ENCODE measurements around the gene CRYL1.

Gene CRYL1

GRCh38 chr13:20526664-20527063 lies 1.0 kb upstream of the CRYL1 start:
- DNase-seq = no peak

- peak; percentile 19 for DNase-seq
These were observed 485 bp downstream of the CRYL1 start for GRCh38 chr13:20525144-20525600.

- DNase-seq = no peak
These were observed 4.1 kb downstream of the CRYL1 start for GRCh38 chr13:20521364-20522115.

GRCh38 chr13:20519875-20520274 lies 5.8 kb downstream of the CRYL1 start:
- DNase-seq = no peak

GRCh38 chr13:20518660-20519100 lies 7.0 kb downstream of the CRYL1 start:
- DNase-seq = no peak

GRCh38 chr13:20514866-20515265 lies 10.8 kb downstream of the CRYL1 start:
- no peak for DNase-seq

- DNase-seq = no peak
These were observed 12.1 kb downstream of the CRYL1 start for GRCh38 chr13:20513466-20513995.

GRCh38 chr13:20512042-20512683 lies 13.5 kb downstream of the CRYL1 start:
- no peak for DNase-seq

GRCh38 chr13:20506696-20507095 lies 19.0 kb downstream of the CRYL1 start:
- DNase-seq = no peak

GRCh38 chr13:20505405-20506366 lies 20.0 kb downstream of the CRYL1 start:
- no peak for DNase-seq

GRCh38 chr13:20503088-20504083 lies 22.3 kb downstream of the CRYL1 start:
- DNase-seq = no peak

GRCh38 chr13:20501592-20501991 lies 24.1 kb downstream of the CRYL1 start:
- DNase-seq = no peak

- DNase-seq = no peak
These were observed 24.5 kb downstream of the CRYL1 start for GRCh38 chr13:20501120-20501519.

- DNase-seq = no peak
These were observed 25.7 kb downstream of the CRYL1 start for GRCh38 chr13:20499986-20500385.

GRCh38 chr13:20498659-20499058 lies 27.0 kb downstream of the CRYL1 start:
- DNase-seq = no peak

GRCh38 chr13:20498129-20498528 lies 27.5 kb downstream of the CRYL1 start:
- no peak for DNase-seq

- DNase-seq = no peak
These were observed 28.5 kb downstream of the CRYL1 start for GRCh38 chr13:20497006-20497775.

- peak; percentile 80 for DNase-seq
These were observed 30.3 kb downstream of the CRYL1 start for GRCh38 chr13:20495087-20496023.

- DNase-seq = no peak
These were observed 31.0 kb downstream of the CRYL1 start for GRCh38 chr13:20494656-20495055.

GRCh38 chr13:20492641-20493040 lies 33.0 kb downstream of the CRYL1 start:
- DNase-seq = peak; percentile 51
